ENCODE measurements around the gene MYLK3.
"Not testable (repeated sequence)": the region's sequence is repeated elsewhere in the genome, so short reads cannot be mapped to it uniquely, and the experiment has no call there.

MYLK3 gene

DNA sequence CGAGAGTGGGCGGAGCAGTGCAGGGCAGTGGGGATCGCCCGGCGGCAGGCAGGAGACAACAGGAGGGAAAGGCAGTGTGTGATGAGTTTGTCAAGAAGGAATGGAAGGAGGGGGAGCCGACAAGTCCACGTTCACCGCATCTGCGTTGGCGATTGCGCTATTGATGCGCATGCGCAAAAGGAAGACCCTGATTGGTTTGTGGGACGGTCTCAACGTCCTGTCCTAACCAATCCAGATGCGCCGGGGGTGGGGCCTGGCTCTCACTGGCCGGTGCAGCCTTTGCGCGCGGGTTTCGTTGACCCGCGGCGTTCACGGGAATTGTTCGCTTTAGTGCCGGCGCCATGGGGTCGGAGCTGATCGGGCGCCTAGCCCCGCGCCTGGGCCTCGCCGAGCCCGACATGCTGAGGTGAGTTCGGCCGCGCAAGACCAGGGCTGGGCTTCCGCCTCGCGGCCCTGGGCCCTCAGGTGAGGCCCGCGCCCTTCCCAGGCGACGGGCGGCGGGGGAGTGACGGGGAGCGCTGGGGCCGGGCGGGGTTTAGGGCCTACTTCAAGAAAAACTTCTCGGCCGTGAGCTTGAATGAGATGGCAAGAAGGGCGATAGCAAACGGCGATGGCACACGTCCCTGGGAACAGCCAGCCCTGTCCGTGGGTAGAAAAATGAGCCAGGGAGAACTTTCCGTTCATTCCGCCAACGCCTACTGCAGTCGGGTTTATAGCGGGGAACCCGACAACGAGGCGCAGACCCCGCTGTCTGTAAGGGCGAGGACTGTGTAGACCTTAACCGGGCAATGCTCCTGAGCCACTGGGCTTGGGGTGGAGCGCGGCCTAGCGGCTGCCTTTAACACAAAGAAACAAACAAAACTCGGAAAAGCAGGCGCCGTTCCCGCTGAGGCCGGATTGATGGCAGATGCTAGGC is 58.5 kb downstream of the MYLK3 start, which contains the start of gene ORC6:
Gene ORC6 (plus strand): TSS at position 295 of the 916 bp plus-strand sequence. CDS start 47 bp downstream, at position 342.
- peak; percentile 94 for DNase-seq

DNA sequence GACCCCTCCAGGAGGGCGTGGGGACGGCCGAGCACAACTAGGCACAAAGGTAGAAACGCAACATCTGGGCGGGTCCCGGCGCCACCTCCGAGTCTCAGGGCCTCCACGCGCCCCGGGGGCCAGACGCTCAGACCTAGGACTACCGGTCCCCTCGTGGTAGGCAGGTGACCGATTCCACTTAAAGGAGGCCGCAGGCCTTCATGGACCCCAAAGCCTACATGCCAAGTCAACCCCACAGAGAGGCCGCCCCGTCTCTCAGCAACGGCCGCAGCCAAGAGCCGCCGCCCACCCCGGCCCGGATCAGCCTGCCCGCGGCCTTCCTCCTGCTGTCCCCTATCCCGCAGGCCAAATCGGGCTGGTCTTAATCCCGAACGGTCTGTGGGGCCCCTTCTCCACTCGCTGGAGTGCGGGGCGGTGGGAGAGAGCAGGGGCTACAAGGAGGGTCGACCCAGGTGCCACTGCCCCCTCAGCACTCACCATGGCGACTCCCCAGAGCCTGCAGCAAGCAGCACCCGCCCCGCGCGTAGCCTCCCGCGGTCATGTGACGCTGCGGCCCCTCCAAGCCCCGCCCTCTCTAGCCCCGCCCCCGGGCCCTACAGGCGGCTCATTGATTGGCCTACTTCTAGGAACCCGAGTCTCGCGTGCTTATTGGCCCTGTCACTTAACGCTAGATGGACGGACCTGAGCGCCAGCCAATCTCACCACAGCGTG is 59.3 kb downstream of the MYLK3 start, which contains the start of gene VPS35:
Gene VPS35 (minus strand): TSS at position 525 of the 711 bp plus-strand sequence. CDS start 45 bp downstream, at position 480.
- DNase-seq = peak; percentile 99

DNA sequence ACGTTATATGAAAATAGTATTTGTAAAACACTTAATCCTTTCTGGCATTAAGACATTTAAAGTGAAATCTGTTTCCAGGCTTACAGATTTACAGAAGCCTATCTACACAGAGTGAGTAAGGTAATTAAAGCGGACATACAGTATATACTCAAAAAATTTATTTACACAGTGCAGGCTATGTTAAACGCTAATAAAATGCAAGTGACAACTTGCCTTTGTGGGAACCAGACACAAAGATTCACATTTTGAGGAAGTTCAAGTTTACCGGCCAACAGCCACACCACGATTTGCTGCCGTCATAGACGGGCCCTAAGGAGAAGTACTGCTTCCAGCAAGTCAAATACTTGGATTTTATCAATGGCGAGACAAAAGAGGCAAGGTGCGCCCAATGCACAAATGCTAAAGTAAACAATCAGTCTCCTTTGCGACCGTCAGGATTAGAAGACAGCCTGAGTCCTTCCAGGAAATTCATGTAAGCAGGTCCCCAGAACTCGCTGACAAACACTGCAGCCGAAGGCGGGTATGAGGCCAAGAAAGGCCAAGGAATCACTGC is 60.0 kb downstream of the MYLK3 start:
- no peak for DNase-seq

DNA sequence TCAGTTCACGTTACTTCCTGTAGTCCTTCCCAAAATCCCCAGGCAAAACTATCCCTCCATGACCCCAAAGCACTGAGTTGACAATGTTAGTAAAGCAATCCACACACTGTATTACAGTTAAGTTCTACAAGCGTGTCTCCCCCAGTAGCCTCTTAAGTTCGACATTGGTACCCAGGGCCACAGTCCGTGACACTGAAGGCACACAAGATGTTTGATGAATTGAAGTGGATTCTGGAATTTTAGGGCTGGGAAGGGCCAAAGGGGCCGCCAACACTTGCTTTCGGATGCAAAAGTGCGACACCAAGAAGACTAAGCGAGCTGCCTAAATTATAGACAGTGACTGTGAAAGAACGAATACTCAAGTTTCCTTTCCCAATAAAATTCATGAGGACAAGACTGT is 60.7 kb downstream of the MYLK3 start:
- no peak for DNase-seq

DNA sequence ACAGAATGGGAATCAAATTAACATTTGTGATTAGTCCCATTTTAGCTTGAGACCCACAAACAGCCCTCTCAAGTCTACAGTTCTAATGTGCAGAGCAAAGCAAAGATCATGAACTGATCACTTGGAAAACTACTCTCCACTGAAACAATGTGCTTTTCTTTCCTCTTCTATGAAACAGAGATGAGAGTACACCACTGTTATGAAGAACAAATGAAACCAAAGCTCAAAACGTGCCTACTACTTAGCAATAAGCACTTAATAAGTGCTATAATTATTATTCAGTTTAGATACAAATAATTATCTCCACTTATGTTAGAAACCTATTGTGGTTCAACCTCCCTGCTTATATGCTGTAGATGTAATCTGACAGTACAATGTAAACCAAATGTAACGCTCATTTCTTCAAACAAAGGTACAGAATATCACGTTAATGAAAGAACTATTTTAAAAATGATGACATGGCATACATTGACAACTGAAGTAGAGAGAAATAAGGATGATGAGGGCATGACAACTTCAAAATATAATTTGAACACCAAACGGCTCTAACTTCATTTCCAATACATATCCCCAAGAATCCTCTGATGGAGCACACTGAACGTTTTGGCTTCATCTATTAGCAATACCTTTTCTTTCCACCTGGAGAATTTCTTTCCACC is 61.2 kb downstream of the MYLK3 start:
- no peak for DNase-seq

DNA sequence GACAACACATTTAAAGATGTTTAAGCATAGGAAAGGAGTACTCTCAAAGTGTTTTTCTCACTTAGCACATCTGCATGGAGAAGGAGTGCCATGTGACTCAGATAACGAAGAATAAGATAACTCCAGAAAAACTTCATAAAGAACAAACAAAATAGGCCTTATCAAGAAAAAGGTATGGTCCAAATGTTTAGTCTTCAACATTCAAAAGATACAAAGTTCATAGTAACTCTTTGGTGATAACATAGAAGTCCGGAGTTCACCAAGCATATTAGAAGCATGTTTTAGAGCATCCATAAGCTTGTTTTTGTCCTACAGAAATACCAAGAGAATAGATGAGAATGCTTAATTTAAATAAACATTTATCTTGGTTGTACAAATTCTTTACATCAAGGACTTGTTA is 66.3 kb downstream of the MYLK3 start:
- DNase-seq = not testable (repeated sequence)

DNA sequence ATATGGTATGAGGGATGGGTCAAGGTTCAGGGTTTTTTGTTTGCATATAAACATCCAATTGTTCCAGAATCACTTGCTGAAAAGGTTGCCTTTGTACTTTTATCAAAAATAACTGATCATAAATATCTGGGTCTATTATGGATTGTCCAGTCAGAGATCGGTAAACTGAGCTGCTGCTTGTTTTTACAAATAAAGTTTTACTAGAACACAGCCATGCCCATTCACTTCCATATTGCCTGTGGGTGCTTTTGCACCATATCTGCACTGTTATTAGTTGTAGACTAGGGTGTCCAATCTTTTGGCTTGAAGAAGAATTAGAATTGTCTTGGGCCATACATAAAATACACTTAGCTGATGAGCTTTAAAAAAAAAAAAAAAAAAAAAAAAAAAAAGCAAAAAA is 70.2 kb downstream of the MYLK3 start:
- not testable (repeated sequence) for DNase-seq

DNA sequence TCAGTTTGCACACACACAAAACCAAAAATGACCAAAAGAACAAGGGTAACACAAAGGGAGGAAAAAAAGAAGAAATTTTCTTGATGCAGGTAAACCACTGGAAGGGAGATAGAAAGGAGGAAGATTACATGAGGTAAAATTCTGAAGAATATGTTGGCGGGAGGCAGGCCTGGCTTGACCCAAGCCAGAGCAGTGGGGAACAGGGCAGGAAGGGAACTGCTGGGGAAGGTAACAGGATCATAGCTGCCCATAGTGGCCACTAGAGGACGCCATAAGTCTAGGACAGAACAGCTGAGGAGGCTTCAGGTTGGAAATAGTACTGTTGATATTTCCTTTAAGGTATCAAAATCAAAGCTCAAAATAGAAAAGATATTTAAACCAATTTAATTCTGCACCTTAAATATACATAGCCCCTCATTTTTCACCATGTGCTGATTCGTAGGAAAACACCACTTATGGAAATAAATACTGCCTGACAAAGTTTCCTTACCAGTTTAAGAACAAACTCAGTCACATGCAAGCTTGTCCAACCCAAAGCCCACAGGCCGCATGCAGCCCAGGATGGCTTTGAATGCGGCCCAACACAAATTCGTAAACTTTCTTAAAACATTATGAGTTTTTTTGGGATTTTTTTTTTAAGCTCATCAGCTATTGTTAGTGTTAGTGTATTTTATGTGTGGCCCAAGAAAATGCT is 74.7 kb downstream of the MYLK3 start:
- DNase-seq = peak; percentile 62

DNA sequence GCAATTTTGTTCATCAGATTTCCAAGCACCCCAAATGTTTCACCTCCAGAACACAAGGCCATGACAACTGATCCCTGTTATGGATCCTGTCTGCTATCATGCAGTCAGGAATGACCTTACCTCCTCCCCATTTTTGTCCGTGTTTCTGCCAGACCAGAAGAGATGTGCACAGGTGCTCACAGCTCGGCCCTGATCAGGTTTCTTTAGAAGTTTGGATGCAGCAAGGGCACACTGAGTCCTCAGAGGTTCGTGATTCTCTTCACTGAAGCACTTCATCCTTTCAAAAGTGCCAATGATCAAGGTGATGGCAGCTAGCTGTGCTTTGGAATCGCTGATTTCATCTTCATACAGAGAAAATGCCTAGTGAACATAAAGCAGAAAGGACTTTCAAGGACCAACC is 86.0 kb downstream of the MYLK3 start:
- DNase-seq = no peak

DNA sequence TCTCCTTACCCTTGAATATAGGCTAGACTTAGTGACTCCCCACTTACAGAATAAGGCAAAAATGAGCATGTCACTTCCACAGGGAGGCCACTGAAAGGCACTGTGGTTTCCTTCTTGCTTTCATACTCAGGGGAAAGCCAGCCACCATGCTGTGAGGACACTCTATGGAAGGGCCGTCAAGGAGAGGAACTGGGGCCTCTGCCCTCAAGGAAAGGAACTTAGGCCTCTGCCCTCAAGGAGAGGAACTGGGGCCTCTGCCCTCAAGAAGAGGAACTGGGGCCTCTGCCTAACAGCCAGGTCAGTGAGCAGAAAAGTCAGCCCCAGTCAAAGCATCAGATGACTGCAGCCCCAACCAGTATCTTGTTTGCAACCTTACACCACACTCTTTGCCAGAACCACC is 89.2 kb downstream of the MYLK3 start:
- no peak for DNase-seq

All from HCEC 1CT (cell line).